ENCODE data around the gene PDZD4.

The PDZD4 gene

GRCh38 chrX:153773741-153774575, 56.4 kb downstream of the PDZD4 start:
- DNase-seq (ENCODE audit: low read depth in 1 of 2, low spot score in 1 of 2) = no peak

- no peak for DNase-seq (ENCODE audit: low read depth in 1 of 2, low spot score in 1 of 2)
Observed at GRCh38 chrX:153773218-153773611, 57.1 kb downstream of the PDZD4 start.

GRCh38 chrX:153772316-153773217, 57.8 kb downstream of the PDZD4 start:
- no peak for DNase-seq (ENCODE audit: low read depth in 1 of 2, low spot score in 1 of 2)

DNA sequence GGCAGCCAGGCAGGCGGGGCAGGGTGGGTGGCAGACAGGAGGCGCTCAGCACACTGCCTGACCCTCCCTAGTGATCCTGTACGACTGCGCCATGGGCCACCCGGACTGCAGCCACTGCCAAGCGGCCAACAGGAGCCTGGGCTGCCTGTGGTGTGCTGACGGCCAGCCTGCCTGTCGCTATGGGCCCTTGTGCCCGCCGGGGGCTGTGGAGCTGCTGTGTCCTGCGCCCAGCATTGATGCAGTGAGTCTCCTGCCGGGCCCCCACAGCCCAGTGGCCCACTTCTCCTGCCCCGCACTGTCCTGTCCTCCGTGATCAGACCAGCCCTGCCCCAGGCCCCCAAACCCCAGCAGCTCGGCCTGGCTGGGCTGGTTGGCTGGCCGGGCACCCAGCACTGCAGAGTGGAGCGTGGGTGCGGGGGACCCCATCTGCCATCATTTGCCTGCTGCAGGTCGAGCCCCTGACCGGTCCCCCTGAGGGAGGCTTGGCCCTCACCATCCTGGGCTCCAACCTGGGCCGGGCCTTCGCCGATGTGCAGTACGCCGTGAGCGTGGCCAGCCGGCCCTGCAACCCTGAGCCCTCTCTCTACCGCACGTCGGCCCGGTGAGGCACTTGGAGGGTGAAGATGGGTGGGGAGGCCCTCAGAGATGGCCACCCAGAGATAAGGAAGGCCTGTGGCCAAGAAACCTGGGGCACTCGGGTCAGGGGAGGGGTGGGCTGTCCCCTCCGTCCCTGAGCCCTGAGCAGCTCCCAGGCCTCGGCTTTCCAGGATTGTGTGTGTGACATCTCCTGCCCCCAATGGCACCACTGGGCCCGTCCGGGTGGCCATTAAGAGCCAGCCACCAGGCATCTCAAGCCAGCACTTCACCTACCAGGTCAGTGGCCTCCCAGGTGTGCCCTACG, 58.7 kb downstream of the PDZD4 start:
- no peak for DNase-seq (ENCODE audit: low read depth in 1 of 2, low spot score in 1 of 2)

DNA sequence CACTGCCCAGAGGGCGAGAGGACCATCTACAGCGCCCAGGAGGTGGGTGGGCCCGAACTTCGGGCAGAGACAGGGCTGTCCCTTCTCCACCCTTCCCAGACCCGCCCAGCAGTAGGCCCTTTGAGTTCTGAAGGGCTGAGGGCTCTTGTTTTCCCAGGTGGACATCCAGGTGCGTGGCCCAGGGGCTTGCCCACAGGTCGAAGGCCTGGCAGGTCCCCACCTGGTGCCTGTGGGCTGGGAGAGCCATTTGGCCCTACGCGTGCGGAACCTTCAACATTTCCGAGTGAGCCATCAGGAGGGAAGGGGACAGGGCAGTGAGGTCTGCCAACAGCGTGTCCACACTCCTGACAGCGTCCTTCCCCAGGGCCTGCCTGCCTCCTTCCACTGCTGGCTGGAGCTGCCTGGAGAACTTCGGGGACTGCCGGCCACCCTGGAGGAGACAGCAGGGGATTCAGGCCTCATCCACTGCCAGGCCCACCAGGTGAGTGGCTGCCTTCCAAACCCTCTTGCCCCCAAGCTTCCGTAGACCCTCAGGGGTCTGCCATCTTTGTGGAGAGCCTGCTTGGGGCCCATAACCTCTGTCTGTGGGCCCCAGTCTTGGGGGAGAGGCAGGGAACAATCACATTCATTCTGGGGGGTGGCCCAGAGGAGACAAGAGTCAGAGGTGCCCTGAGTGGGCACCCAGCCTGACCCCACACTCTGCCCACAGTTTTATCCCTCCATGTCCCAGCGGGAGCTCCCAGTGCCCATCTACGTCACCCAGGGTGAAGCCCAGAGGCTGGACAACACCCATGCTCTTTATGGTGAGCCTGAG, 59.5 kb downstream of the PDZD4 start:
- DNase-seq (ENCODE audit: low read depth in 1 of 2, low spot score in 1 of 2) = no peak

- no peak for DNase-seq (ENCODE audit: low read depth in 1 of 2, low spot score in 1 of 2)
Observed at GRCh38 chrX:153769865-153770600, 60.3 kb downstream of the PDZD4 start.

DNA sequence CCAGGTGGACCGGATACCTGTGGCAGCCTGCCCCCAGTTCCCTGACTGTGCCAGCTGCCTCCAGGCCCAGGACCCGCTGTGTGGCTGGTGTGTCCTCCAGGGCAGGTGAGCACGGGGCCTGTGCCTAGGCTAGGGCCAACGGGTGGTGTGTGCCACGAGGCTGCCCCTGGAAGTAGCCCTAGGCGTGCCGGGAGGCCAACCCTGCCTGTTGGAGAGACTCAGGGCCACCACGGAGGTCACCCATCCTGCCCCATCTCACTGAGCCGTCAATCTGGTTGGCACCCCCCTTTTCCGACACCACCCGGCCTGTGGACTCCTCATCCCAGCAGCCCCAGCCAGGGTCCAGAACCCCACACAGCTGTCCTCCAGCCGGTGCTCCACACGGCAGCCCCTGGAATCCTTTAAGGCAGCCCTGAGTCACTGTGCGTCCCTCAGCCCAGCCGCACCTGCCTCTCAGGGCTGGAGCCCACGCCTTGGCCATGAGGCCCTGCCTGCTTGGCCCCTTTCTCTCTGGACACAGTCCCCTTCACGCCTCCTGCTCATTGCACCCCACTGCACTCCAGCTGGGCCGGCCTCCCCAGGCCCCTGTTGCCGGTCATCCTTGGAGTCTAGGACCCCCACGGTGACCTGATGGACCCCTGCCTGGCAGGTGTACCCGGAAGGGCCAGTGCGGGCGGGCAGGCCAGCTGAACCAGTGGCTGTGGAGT, 61.0 kb downstream of the PDZD4 start:
- no peak for DNase-seq (ENCODE audit: low read depth in 1 of 2, low spot score in 1 of 2)

GRCh38 chrX:153768311-153769157, 61.8 kb downstream of the PDZD4 start:
- DNase-seq (ENCODE audit: low read depth in 1 of 2, low spot score in 1 of 2) = no peak

DNA sequence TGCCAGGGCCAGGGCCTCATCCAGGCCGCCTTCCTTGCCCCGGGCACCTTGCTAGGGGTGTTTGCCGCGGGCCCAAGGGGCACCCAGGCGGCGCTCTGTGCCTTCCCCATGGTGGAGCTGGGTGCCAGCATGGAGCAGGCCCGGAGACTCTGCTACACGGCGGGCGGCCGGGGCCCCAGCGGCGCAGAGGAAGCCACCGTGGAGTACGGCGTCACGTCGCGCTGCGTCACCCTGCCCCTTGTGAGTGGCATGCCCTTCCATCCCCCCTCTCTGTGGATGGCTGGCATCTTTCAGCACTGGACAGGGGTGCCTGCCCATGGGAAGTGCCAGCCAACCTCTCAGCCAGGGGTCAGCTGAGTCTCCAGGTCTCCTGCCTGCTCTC, 62.7 kb downstream of the PDZD4 start:
- no peak for DNase-seq (ENCODE audit: low read depth in 1 of 2, low spot score in 1 of 2)

DNA sequence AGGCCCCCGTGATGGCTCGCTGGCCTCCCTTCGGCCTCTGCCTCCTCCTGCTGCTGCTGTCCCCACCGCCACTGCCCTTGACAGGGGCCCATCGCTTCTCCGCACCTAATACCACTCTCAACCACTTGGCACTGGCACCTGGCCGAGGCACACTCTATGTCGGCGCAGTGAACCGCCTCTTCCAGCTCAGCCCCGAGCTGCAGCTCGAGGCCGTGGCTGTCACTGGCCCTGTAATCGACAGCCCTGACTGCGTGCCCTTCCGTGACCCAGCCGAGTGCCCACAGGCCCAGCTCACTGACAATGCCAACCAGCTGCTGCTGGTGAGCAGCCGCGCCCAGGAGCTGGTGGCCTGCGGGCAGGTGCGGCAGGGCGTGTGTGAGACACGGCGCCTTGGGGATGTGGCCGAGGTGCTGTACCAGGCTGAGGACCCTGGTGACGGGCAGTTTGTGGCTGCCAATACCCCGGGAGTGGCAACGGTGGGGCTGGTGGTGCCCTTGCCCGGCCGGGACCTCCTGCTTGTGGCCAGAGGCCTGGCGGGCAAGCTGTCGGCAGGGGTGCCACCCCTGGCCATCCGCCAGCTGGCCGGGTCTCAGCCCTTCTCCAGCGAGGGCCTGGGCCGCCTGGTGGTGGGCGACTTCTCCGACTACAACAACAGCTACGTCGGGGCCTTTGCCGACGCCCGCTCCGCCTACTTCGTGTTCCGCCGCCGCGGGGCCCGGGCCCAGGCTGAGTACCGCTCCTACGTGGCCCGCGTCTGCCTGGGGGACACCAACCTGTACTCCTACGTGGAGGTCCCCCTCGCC, 63.3 kb downstream of the PDZD4 start:
- no peak for DNase-seq (ENCODE audit: low read depth in 1 of 2, low spot score in 1 of 2)

DNA sequence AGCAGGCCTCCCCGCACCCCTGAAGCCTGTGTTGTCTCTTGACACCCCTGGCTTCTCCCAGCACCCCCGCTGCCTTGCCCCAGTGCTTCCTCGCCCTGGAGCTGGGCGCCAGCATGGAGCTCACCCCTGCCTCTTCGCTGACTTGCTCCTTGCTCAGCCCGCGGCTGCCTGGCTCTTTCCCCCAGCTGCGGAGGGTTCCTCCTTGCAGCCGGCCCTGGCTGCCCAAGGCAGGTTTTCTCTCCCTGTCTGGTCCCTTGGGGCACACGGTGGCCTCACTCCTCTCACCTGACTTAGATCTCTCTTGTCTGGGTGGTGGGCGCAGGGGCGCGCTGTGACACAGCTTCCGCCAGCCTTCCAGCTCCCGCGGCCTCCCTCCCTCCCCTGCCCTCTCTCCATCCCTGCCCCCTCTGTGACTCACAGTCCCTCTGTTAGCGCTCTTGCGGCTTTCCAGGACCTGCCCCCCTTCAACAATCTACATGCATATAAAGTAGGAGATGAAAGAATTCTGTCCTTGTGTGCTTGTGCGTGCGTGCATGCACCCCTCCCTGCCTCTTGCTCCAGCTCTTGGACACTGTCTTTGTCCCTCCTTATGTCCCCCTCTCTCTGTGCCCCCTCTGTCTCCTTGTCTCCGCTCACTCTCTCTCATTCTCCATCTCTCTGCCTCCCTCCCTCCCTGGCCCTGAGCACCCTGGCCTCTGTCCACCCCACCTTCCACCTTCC, 64.1 kb downstream of the PDZD4 start:
- peak in 1 of 2 donors; percentile 11 for DNase-seq (ENCODE audit: low read depth in 1 of 2, low spot score in 1 of 2)

GRCh38 chrX:153765138-153766079, 64.9 kb downstream of the PDZD4 start:
- no peak for DNase-seq (ENCODE audit: low read depth in 1 of 2, low spot score in 1 of 2)

DNA sequence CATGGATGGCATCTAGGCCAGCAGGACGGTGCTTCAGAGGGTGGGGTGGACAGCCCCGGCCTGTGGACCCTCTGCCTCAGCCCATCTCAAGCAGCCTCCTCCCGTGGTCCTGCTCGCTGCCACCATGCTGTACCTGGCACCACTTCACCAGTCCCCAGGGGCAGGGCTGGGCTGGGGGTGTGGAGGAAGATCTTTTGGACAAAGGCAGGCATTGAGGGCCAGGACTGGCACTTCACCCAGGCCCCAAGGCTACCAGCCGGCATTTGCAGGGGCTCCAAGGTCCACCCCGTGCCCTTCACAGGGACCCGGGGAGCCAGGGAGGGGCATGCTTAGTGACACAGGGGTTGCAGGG, 65.6 kb downstream of the PDZD4 start:
- no peak for DNase-seq (ENCODE audit: low read depth in 1 of 2, low spot score in 1 of 2)

GRCh38 chrX:153763989-153764755, 66.2 kb downstream of the PDZD4 start, which contains the start of gene PLXNB3:
Gene PLXNB3 (plus strand): TSS chrX:153764249. CDS start chrX:153765536, 1,287 bp downstream.
- DNase-seq (ENCODE audit: low read depth in 1 of 2, low spot score in 1 of 2) = peak; percentile 51 to 61
